Duodenal mucosa (tissue), 2 donors: ENCODE measurements around the gene TBC1D21.

ENCODE experiments used
- H3K27ac ChIP-seq: one replicate; pipeline ENCODE4 v1.7.0; 2013; ENCODE audit warnings: low read depth, low read length
- H3K27me3 ChIP-seq, 2 donors: one replicate each; pipeline ENCODE4 v1.7.0; 2013; ENCODE audit warnings: low read length in 2 of 2, control low read depth in 1 of 2; ENCODE audit not compliant: insufficient read depth in 2 of 2, control insufficient read depth in 1 of 2
- H3K36me3 ChIP-seq, 2 donors: one replicate each; pipeline ENCODE4 v1.7.0; 2013; ENCODE audit warnings: low read length in 2 of 2, control low read depth in 1 of 2; ENCODE audit not compliant: insufficient read depth in 2 of 2, control insufficient read depth in 1 of 2
- H3K4me1 ChIP-seq, 2 donors: one replicate each; pipeline ENCODE4 v1.7.0; 2013; ENCODE audit warnings: low read length in 2 of 2, control low read depth in 1 of 2; ENCODE audit not compliant: insufficient read depth in 2 of 2, control insufficient read depth in 1 of 2
- H3K4me3 ChIP-seq, 2 donors: one replicate each; pipeline ENCODE4 v1.7.0; 2013; ENCODE audit warnings: low read length in 2 of 2, low read depth in 1 of 2
- H3K9ac ChIP-seq, 2 donors: one replicate each; pipeline ENCODE4 v1.7.0; 2013; ENCODE audit warnings: low read length in 2 of 2, low read depth in 1 of 2
- H3K9me3 ChIP-seq, 2 donors: one replicate each; pipeline ENCODE4 v1.7.0; 2013; ENCODE audit warnings: low read length in 2 of 2, control low read depth in 1 of 2; ENCODE audit not compliant: control insufficient read depth in 1 of 2

TBC1D21 gene

GRCh38 chr15:73887481-73887880, 14.1 kb downstream of the TBC1D21 start:
- no peaks in the 10 kb centered on the region for H3K27me3 ChIP-seq
- no peak overlapping the region for H3K4me3 ChIP-seq
- H3K4me1 ChIP-seq: peaks cover 15 to 19% of the 10 kb centered on the region in 2 donors
- no peaks in the 10 kb centered on the region for H3K36me3 ChIP-seq
- H3K9me3 ChIP-seq: no peaks in the 10 kb centered on the region
- H3K27ac ChIP-seq: no peak overlapping the region
- no peak overlapping the region for H3K9ac ChIP-seq

DNA sequence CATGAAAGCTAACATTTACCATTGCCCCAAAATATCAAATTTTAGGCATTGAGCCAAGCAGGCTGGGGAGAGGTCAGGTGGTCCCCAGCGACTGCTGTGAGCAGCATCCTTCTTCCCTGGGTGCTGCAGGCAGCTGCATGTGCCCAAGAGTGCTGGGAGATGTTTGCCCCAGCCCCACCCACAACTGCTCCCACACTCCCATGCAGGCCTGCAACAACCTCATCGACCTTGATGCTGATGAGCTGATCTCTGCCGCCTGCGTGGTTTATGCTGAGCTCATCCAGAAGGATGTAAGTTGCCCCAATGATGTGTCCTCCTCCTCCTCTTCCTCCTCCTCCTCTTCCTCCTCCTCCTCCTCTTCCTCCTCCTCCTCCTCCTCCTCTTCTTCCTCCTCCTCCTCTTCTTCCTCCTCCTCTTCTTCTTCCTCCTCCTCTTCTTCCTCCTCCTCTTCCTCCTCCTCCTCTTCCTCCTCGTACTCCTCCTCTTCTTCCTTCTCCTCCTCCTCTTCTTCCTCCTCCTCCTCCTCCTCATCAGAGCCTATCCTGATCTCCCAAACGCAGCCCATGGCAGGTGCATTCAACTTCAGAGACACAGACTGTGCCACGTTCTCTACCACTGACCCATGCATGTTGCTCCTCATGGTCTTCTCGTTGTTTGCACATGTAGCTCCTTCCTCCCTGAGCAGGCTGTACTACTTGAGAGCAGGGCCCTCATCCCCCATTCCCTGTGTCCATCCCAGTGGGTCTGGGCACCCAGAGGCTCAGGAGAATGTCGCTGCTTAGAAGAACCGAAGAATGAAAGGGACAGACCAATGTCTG, 15.1 kb downstream of the TBC1D21 start:
- H3K4me3 ChIP-seq: no peak overlapping the region
- H3K9ac ChIP-seq: no peak overlapping the region
- no peaks in the 10 kb centered on the region for H3K36me3 ChIP-seq
- H3K4me1 ChIP-seq: peaks cover 15 to 20% of the 10 kb centered on the region in 2 donors
- H3K27me3 ChIP-seq: no peaks in the 10 kb centered on the region
- H3K27ac ChIP-seq: no peak overlapping the region
- H3K9me3 ChIP-seq: no peaks in the 10 kb centered on the region

DNA sequence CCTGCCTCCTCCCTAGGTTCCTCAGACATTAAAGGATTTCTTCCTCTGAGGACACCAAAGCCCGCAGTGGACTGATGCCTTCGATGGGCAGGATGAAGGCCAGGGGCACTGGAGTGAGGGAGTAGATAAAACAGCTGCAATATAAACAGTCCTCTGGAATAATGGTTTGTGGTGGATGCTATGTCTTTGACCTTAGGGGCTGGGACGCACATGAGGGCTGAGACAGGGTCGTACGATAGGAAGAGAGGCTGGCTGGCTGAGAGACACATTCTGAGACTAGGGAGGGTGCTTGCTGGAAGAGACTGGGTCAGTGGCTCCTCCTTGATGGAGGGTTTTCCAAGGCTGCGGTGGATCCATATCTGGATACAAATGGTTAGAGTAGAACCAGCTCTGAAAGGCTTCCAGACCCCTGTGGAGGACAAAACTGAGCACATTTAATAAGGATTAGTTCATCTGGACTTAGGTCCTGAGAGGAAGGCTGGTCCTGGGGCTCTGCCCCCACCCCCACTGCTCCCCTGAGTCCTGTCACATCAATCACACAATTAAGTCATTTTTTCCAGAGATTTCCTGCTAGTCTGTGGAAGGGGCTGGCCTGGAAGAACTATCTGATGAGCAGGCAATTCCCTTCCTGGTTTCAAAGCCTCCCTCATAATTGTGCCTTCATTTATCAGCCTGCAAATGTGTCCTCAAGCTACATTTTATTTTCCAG, 15.8 kb downstream of the TBC1D21 start:
- Histone ChIP-seq H3K4me3 (no peak overlapping the region), H3K9ac (no peak overlapping the region), H3K27ac (no peak overlapping the region), H3K9me3 (no peaks in the 10 kb centered on the region), H3K27me3 (no peaks in the 10 kb centered on the region), H3K4me1 (peaks cover 18 to 28% of the 10 kb centered on the region in 2 donors), H3K36me3 (no peaks in the 10 kb centered on the region)

GRCh38 chr15:73889762-73890124, 16.4 kb downstream of the TBC1D21 start:
- H3K36me3 ChIP-seq: no peaks in the 10 kb centered on the region
- no peak overlapping the region for H3K27ac ChIP-seq
- H3K27me3 ChIP-seq: no peaks in the 10 kb centered on the region
- H3K9ac ChIP-seq: no peak overlapping the region
- peaks cover 17 to 30% of the 10 kb centered on the region in 2 donors for H3K4me1 ChIP-seq
- H3K9me3 ChIP-seq: no peaks in the 10 kb centered on the region
- H3K4me3 ChIP-seq: no peak overlapping the region

DNA sequence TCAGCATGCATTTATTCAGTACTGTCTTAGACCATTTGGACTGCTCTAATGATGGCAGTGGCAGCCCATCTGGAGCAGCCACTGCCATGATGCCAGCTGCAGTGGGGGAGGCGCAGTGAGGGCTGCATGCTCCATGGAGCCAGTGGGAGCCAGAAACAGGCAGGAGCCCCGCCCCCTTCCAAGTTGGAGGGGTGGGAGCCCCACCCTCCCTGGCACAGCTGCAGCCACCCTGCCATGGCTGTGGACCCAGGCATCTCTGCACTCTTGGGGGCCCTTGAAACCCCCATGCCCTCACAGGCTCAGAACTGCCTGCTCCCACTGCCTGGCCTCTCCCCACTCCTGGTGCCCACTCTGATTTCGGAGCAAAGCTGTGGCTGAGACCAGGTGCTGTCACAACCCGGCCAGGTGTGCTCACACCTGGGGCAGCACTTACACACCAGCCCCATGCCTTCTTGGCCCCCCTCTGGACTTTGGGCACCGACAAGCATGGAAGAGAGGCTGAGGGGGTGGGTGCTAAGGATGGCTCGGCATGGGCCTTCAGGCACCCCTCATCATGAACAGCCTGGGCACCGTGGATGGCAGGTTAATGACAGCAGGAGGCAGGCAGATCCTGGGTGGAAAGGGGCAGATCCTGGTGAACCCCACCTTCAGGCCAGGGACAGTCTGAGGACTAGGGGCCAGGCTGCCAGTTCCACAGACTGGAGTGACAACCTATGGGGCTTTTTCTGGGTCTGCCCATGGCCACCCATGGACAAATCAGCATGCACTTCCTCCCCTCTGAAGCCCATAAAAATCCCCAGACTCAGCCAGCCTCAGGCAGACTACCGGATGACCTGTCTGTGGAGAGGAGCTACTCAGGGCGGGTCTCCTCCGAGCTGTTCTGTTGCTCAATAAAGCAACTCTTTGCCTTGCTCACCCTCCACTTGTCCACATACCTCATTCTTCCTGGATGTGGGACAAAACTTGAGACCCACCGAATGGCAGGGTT, 18.3 kb downstream of the TBC1D21 start:
- Histone ChIP-seq H3K4me1 (peaks cover 30 to 31% of the 10 kb centered on the region in 2 donors), H3K9ac (no peak overlapping the region), H3K36me3 (no peaks in the 10 kb centered on the region), H3K27ac (no peak overlapping the region), H3K4me3 (no peak overlapping the region), H3K27me3 (no peaks in the 10 kb centered on the region), H3K9me3 (no peaks in the 10 kb centered on the region)

- Histone ChIP-seq H3K27ac (no peak overlapping the region), H3K27me3 (no peaks in the 10 kb centered on the region), H3K9me3 (no peaks in the 10 kb centered on the region), H3K9ac (no peak overlapping the region), H3K36me3 (no peaks in the 10 kb centered on the region), H3K4me1 (peaks cover 30 to 31% of the 10 kb centered on the region in 2 donors), H3K4me3 (no peak overlapping the region)
These were observed 19.3 kb downstream of the TBC1D21 start for GRCh38 chr15:73892446-73893226.

GRCh38 chr15:73894133-73894814, 20.9 kb downstream of the TBC1D21 start:
- Histone ChIP-seq H3K9ac (no peak overlapping the region), H3K27ac (no peak overlapping the region), H3K27me3 (no peaks in the 10 kb centered on the region), H3K36me3 (no peaks in the 10 kb centered on the region), H3K4me3 (no peak overlapping the region), H3K4me1 (peaks cover 24 to 25% of the 10 kb centered on the region in 2 donors), H3K9me3 (no peaks in the 10 kb centered on the region)

DNA sequence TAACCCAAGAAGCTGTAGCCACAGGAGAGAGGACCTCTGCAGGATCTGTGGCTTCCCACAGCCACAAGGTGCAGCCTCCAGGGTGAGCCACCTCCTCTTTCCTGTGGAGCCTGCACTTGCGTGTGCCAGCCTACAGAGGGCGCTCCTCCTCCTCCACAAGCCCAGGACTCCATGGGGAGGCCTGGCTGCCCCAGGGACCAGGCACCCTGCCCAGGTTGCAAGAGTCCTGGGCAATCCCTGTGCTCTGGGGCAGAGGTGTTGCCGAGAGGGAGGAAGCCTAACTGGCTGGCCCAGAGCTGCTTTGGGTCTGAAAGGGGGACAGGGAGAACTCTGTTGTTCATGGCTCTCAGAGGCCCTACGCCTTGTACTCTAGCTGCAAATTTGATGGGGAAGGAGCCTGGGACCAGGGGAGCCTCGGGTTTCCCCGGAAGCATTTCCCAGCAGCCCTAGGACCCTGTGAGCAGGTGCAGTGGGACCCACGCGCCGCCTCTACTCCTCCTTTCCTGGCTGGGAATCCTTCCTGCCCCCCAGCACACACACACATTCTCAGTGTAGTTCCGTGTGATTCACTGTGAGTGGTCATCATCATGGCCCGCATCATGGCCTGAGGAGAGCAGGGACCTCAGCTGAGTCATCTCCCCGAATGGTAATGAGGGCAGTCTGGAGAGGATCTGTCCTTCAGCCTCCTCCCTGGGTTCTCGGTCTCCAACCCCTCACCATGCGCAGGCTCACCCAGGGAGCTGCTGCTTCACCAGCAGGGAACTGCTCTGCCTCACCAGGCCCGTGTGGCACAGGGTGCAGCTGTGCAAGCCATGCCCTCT, 24.3 kb downstream of the TBC1D21 start:
- H3K4me3 ChIP-seq: no peak overlapping the region
- H3K9me3 ChIP-seq: no peaks in the 10 kb centered on the region
- no peak overlapping the region for H3K9ac ChIP-seq
- no peaks in the 10 kb centered on the region for H3K27me3 ChIP-seq
- H3K27ac ChIP-seq: no peak overlapping the region
- no peaks in the 10 kb centered on the region for H3K36me3 ChIP-seq
- H3K4me1 ChIP-seq: peaks cover 20 to 24% of the 10 kb centered on the region in 2 donors
